Activated naive CD8-positive, alpha-beta T cell treated with anti-CD3 and anti-CD28 coated beads, Interleukin-2, amount 50 U/mL, for 16 hours (primary cell): ENCODE results near the gene TGFBR3.

ENCODE experiments used
- DNase-seq: peaks from one replicate; pipeline ENCODE4 v3.0.0-alpha.2; 2020; ENCODE audit warnings: low read depth, low spot score

The TGFBR3 gene

DNA sequence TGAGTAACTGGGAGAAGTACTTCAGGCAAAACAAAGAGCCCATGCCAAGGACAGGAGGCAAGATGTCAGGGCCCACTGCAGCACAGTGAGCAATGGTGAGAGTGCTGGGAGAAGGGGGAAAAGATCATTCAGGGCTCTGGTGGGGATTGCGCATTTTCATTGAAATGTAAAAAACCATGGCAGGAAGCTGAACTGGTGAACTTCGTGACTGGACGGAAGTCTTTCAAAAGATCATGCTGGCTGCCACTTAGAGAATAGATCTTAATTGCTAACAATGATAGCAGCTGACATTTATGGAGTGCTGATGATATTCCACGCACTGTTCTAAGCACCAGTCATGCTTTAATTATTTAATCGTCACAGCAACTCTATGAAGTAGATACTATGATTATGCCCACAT, 107.0 kb downstream of the TGFBR3 start:
- no peak for DNase-seq

DNA sequence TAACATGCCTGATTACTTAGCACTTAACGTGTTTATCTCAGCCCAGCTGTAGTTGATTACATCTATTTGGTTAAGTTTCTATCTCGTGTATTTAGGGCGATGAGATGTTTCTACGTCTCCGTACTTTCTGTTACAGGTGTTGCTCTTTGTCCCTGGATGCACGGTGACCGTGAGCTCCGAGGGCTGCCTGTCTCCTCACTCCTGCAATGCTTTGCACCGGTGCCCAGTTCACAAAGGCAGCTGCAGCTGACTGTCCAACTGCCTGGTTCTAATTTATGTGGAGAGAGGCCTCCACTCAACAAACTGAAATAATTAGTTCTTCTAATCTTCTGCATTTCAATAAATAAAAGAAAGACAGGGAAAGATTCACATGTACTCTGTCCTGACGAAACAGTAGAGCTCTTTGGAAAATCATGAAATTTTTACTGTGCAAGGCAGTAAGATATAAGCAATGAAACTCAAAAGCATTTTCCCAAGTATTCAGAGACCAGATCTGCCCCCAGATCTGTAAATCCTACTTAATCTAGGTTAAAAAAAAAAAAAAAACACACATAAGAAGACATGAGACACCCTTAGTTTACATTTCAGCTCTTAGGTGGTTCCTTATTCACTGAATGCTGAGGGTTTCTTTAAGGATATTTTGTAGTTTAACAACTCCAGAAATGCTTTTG, 108.2 kb downstream of the TGFBR3 start:
- DNase-seq: no peak

DNA sequence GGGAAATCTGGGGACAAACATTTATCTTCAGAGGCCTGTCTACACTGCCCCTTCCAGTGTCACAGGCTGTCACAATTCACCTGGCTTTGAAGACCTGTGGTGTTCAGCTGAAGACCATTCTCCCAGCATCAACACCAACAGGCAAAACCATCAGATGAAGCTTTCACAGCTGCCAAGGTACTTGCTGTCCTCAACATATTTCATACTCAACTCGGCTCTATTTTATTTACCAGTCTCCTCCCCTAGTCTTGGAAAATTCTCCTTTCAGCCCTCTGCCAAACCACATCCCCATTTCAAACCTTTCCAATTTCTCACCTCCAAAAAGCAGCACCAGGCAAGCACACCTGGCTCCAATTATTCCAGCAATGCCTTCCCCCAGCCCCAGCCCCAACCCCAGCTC, 108.8 kb downstream of the TGFBR3 start:
- DNase-seq: no peak

DNA sequence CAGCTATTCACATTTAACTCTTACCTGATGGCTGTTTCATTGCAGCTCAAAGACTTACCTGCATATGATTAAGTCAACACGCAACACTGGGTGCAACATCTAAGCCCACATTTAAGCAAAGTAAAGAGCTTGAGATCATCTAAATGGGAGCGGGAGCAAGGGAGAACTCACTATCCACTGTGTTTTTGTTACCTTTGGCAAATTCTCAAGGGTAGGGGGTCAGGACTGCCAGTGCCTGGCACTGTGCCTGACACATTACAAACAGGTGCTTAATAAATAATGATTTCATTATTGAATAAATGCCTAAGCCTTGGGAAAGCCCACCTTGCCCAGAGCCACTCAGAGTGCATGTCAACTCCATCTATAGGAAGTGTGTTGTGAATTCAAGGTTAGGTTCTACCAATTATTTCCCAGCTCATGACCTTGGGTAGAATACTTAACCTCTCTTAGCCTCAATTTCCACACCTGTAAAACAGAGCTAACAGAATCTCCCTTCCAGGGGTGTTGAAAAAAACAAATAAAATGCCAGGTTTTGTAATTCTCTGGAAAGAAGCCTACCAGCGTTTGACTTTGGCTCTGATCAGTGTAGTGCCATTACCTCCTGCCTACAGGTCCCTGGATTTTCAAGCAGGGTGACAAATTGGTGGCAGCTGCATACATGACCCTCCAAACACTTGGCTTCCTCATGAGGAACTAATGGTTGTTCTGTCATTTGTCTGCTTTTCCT, 109.7 kb downstream of the TGFBR3 start:
- DNase-seq: no peak

DNA sequence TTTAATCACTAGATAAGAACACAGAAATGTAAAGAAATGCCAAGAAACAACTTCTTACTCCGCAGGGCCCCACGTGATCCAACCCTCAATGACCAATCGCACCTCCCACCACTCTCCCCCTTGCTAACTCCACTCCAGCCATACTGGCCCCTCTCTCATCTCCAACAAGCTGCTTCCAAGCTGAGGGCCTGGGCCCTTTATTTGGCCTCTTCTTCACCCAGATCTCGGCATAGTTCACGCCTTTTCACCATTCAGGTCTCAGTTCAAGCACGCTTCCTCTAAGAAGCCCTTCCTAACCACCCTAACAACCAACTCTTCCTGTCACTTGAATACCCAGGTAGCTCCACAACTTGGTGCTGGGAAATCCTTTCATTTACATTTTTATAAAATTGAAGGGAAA, 110.7 kb downstream of the TGFBR3 start:
- no peak for DNase-seq

DNA sequence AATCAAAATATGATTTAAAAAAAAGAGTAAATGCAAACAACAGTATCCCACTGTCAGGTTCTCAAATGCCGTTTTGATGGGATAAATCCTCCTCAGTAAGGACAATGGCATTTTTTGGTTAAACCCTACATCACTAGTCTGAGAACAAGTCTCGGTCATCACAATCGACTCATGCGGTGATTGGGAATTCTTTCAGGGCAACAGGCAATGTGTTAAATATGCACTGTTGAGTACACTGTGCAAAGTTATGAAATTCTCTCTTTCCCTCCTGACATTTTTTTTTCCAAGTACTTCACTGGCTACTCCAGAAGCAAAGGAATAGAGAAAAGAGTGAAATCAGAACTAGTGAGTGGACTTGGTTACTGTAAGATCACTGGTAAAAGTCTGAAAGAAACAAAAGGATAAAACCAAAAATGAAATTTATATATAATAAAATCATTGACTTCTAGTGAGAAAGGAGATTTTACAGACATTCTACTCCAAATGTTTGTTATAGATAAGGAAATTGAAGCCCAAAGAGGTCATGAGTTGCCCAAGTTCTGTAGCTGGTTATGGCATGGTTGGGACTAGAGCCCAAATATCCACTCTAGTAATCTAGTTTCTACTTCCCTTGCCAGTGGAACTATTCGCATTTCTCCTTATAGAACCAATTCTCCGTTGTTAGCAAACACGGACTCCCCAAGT, 111.3 kb downstream of the TGFBR3 start:
- DNase-seq: no peak

DNA sequence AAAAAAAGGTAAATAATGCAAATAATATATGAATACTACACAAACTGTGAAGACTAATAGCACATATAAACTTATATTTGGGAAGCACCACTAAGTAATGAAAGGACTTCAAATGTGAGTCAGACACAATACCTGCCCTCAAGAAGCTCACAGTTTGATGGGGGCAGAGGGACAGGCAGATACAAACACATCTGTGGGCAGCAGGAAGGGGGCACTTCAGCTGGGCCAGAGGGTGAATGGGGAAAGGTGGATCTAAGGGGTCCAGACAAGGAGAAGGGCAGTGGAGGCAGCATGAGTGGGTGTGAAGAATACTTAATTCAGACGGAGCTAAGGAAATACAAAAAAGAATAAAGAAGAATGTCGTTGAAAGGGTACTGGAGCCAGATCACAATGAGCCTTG, 114.2 kb downstream of the TGFBR3 start:
- DNase-seq: no peak

DNA sequence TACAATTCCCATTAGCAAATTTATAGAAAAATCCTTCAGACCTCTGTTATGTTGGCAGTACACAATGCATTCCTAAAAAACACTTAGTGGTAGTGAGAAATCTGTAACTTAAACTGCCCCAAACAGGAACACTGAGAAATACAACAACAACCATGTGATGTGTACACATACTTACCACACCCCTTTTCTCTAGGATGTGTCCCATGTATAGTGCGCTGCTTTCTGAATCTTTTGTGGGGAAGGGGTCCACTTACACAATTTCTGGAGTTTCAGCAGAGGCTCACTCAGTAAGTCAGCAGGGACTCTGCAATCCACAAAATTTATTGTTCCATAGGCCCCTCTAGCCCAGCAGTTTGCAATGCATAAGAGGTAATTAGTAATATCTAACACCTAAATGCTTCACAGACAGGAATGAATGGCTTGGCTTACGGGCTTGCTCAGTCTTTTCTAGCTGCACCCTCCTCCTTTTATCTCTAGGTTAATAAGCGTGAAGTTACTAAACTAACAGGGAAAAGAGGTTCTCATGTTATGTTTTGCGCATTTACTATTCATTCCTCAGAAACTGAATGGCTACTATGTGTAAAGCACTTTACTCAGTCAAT, 115.2 kb downstream of the TGFBR3 start:
- DNase-seq: no peak

DNA sequence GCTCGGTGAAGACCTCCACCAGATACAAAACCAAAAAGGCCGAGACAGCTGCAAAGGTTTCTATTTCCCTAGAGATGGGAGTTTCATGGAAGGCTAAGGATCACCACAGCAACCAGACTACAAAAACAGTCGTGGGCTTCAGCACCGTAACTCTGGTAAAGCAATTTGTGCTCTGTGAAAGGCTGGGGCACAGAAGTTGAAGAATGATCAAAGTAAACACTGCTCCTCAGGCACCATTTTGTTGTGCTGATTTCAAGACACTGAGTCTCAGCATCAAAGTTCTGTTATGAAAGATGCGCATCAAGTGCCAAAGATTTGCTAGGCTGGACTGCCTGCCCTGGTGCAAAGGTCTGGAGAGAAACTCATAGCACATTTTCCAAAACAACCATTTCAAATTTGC, 116.2 kb downstream of the TGFBR3 start:
- no peak for DNase-seq

DNA sequence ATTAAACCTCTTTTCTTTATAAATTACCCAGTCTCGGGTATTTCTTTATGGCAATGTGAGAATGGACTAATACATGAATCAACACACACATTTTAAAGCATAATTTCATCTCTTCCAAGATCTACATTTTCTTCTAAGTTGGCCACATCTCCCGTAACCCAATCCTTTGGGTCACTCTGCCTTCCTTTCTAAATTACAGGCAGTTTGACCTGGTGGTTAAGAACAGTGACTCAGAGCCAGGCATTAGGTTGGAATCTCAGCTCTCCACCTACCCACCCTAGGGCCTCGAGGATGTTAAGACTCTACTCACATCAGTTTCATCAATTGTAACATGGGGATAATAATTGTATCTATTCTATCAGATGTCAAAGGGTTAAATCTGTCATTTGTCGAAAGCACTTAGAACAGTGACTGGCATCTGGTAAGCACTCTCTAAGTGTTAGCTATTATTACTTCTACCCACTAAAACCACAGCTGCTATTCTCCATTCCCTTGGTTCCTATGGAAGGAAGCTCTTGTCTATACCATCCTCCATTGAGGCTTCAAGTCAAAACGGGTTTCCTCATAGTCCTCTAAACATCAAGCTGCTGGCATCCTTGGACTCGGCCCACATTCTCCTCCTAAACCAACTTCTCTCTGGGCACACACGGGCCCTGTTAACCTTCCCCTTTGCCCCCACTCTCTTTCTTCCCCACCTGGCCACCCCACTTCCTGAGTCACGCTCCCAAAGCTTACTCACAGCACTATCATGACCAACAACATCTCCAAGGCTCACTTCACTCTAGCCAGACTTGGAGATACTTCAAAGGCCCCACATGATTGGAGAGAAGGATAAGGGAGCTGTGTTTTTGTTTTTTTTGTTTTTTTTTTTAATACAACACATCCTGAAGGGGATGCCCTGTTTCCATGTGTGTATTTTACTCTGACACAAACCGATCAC, 116.9 kb downstream of the TGFBR3 start:
- DNase-seq: no peak

DNA sequence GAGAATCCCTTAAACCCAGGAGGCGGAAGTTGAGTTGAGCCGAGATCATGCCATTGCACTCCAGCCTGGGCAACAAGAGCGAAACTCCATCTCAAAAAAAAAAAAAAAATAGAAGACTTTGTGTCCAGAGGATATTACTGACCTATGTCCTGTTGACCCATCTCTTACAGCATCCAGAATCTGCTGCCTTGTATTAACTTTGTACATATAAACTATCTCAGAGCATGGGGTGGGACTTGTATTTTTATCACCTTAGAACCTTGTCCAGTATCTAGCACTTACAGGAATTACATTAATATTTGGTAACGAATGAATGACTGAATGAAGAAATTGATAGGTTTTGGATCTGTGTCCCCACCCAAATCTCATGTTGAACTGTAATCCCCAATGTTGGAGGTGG, 117.8 kb downstream of the TGFBR3 start:
- no peak for DNase-seq

DNA sequence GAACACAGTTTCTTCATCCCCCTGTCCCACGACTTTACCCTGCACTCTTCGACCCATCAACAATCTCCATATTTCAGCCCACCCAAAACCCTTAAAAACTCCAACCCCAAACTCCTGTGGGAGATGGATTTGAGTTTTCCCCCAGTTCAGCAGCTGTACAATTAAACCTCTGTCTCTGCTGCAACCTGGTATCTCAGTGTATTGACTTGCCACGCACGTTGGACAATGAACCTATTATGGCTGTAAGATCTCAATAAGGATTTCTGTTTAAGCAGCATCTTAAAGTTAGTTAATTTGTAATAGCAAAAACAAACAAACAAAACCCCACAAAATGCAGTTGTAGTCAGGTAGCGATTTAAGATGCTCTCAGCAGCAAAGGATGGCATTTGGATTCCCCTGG, 119.1 kb downstream of the TGFBR3 start:
- DNase-seq: no peak

DNA sequence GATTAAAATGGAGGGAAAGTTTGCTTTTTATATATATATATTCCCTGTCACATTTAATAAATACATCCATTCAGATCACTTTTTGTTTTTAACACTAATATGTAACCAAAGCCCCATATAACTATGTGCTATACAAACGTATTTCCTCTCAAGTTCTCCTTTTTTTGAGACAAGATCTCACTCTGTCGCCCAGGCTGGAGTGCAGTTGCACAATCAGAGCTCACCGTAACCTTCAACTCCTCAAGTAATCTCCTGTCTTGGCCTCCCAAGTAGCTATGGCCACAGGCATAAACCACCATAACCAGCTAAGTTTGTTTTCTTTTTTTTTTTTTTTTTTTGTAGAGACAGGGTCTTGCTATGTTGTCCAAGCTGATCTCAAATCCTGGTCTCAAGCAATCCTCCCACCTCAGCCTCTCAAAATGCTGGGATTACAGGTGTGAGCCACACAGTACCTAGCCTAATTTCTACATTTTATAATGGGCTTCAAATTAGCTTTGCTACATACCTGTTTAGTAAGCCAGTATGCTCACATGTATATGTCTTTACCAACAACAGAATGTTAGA, 120.0 kb downstream of the TGFBR3 start:
- DNase-seq: no peak

DNA sequence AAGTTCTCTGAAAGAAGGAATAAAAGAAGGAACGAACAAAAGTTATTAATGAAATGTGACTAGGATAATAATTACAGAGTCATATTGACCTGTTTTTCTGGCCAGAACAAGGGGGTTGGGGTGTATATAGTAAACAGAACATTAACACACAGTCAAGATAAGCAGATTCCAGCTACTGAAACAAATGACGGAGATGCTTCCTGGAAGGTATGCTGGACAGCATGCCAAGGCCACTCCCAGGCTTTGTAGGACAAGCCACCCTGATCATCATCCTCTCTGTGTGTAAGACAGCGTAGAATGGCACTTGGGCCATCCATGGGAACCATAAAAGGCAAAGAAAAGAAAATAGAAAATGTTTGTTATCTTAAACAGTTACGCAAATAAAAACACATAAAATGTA, 120.7 kb downstream of the TGFBR3 start:
- no peak for DNase-seq

DNA sequence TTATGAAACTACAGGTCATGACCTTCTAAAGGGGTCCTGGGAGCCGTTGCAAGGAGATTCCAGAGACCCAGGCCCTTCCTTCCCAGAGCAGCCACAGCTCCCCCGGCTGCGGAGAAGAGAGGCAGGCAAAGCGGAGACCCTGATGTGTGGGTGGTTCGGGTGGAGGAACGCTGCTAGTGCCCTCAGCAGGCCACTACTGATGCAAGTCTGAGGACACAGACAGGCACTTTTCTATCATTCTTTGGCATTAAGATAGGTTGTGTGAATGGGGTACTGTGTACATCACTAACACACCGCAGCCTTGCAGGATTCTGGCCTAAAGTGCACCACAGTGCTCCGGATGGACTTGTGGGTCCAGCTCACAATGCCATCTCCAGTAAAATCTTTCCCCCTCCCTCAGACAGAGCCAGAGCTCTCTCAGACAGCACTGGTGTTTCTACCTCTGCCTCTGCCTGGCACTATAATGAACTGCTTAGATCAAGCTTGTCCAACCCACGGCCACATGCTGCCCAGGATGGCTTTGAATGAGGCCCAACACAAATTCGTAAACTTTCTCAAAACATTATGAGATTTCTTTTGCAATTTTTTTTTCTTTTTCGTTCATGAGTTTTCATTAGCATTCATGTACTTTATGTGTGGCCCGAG, 121.4 kb downstream of the TGFBR3 start:
- no peak for DNase-seq

DNA sequence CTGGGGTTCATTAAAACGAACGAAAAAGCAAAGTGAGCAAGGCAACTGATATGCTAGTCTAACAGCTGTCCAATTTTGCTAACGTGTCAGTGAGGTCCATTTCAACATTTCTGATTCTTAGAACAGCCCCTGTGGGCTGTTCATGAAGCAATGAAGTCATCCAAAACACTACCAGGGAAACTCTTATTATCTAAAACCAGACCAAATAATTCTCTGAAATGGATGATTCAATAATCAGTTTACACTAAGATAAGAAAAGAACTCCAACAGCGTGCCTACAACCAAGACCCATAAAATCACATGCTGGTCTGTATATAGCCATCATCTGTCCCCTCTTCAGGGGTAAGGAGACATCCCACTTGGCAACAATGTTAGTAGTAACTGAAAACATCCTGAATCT, 122.7 kb downstream of the TGFBR3 start:
- DNase-seq: no peak

DNA sequence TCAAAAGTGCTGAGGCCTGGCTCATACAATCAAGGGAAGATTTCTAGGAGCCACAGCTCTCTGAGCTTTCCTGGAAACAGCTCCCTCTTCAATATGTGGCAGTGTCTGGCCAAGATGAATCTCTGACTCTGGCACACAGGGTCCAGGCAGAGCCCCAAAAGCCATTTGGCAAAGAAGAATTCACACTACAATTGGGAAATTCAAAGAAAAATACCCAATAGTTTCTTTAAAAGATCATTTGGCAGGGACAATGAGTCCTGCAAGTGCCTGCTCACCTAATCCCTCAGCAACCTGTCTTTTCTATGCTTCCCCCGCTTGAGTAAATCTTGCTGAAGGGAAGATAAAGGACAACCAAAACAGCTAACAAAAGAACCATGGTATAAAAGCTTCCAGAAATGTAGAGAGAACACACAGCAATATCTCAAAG, 124.6 kb downstream of the TGFBR3 start:
- DNase-seq: no peak

DNA sequence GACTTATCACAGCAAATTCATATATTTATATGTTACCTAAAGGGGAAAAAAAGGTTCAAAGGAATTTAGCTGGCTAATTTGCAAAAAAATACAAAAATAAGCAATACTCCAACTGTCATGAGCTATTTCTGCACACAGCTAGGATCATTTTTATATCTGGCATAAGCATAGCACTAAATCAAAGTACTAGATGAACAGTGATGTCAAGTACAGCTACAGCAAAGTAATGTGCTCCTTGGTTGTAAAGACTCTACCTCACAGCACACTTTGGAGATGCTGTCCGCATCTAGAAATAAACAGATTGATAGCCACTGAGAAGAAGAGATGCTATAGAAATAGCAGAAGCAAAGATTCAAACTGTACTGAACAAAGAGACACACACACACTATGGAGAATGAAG, 125.4 kb downstream of the TGFBR3 start:
- no peak for DNase-seq

DNA sequence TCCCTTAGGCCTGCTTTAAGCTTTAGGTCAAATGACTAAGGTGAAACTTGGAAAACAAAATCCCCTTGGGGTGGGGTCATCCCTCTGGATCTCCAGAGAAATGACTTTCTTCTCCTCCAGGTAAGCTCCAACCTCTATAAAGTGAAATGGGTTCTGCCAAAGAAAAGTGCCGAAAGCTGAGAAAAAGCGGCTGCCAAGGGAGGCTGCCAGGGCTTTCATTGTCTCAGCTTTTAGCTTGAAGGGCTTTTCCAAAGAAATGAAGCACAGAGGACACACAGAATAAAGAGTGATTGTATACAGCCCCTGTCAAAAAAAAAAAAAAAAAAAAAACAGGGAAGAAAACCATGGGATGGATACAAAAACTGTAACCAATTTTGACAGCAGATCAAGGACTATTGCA, 126.9 kb downstream of the TGFBR3 start:
- no peak for DNase-seq

DNA sequence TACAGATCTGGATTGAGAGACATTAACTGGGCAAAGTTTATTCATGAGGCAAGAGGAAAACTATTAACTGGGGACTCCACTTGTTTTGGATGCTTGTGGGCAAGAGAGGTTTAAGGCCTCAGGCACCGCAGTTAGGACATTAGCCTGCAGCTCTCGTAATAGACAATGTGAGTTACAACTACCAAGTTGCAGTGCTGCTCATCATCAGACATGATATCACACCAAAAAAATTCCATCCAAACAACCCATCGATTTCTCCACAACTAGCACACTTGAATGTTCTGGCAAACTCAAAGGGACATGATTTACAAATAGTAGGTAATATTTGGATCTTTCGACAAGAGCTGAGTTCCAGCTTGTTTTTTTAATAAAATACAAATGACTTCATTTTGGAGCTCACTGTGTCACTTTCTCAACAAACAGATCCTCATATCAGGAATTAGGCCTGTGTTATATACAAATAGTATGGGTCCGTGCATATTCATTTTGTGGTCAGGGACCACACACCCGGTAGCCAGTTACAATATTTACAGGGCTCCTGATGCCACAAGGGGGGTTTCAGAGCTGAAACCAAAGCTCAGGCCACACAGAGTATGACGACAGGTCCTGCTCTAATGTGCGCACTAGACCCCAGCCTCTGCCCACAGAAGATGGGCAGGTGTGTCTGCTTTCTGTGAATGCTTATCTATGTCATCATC, 128.0 kb downstream of the TGFBR3 start:
- no peak for DNase-seq
